GM12891 (cell line): ENCODE data around the gene MIPEP.

Experiments used
- POLR2A ChIP-seq: IDR thresholded peaks from 2 replicates; pipeline ENCODE4 v1.6.1; 2011; ENCODE audit warnings: low read depth, low read length, control low read depth
- POLR2AphosphoS5 ChIP-seq: IDR thresholded peaks from 2 replicates; pipeline ENCODE4 v1.6.1; 2011; ENCODE audit warnings: low read depth, low read length, control low read depth

- TF ChIP-seq POLR2AphosphoS5 = no peak
- TF ChIP-seq POLR2A = no peak
These were observed 111.7 kb downstream of the MIPEP start for GRCh38 chr13:23777575-23777870.
